K562 (cell line): Measurements from ENCODE around the gene HBEGF. TPM values are rescaled to one million over a fixed set of nuclear protein-coding genes. Genes with fewer than 3 reads are reported as not detected.
A peak's percentile ranks its signal among the peaks of the same experiment; 100 is the strongest.

Experiments used
- ATAC-seq: fragments of 200-7000 bp; cut with Tn5 transposase; 3 replicates; pipeline ENCODE4 v1.9.1; 2020; ENCODE audit warnings: moderate library complexity
- BruUV-seq: library from RNA; stranded (reverse); fragments of 400-500 nt; replicated peaks from 2 replicates; lab custom pipeline; 2021; lab: Mats Ljungman, UMichigan
- CTCF ChIA-PET: fragments of 300-600 bp; formaldehyde crosslinking; extraction: SDS; loops from one replicate; lab custom pipeline; 2021; ENCODE audit warnings: low intra/inter-chr PET ratio; lab: Yijun Ruan, JAX
- POLR2A ChIA-PET: fragments of 300-600, 350-650 bp; sonication (Branson Sonifier 250); formaldehyde crosslinking; extraction: SDS; loops from one replicate; lab custom pipeline; 2021; ENCODE audit warnings: antibody characterized with exemption, inconsistent platforms; lab: Yijun Ruan, JAX
- DNase-seq, 4 experiments: peaks; one replicate each; pipeline versions ENCODE4 v3.0.0 to v3.0.0-alpha.2; 2011 to 2018; ENCODE audit warnings: low spot score in 3 of 4, mixed read lengths in 3 of 4; ENCODE audit errors: extremely low read depth in 1 of 4
- FAIRE-seq: peaks from 2 replicates; lab custom pipeline; 2011; peaks lifted over from hg19 to GRCh38; lab: Jason Lieb, UNC
- H2AFZ ChIP-seq: 2 replicates; pipeline ENCODE4 v1.6.0; 2011; ENCODE audit warnings: low read depth, low read length, control low read depth, inconsistent platforms
- H3K27ac ChIP-seq: fragments of 200-600 bp; 3 replicates; pipeline ENCODE4 v1.8.0; 2011; ENCODE audit warnings: low read depth, mild to moderate bottlenecking, control low read depth, inconsistent platforms, low read length, moderate library complexity, mixed read lengths; ENCODE audit errors: extremely low read depth
- H3K27me3 ChIP-seq, 2 experiments: fragments of 300-600 bp in 1 of 2; 2 replicates in 1 of 2; 3 replicates in 1 of 2; pipeline versions ENCODE4 v1.6.0 to v1.8.0; 2011; ENCODE audit warnings: inconsistent platforms in 2 of 2, low read length in 2 of 2, mild to moderate bottlenecking in 1 of 2, mixed read lengths in 1 of 2, moderate library complexity in 1 of 2; ENCODE audit not compliant: control insufficient read depth in 2 of 2, insufficient read depth in 2 of 2
- H3K36me3 ChIP-seq: fragments of 300-600 bp; 3 replicates; pipeline ENCODE4 v1.8.0; 2011; ENCODE audit warnings: mild to moderate bottlenecking, low read length, inconsistent platforms; ENCODE audit not compliant: control insufficient read depth, insufficient read depth
- H3K4me1 ChIP-seq, 2 experiments: fragments of 200-600 bp in 1 of 2; replicated peaks in 1 of 2; 2 replicates in 1 of 2; 3 replicates in 1 of 2; pipeline versions ENCODE4 v1.5.1 to v1.8.0; 2011; ENCODE audit warnings: inconsistent platforms in 2 of 2, low read length in 2 of 2, mild to moderate bottlenecking in 1 of 2, mixed read lengths in 1 of 2, moderate library complexity in 1 of 2; ENCODE audit not compliant: control insufficient read depth in 2 of 2, insufficient read depth in 2 of 2
- H3K4me2 ChIP-seq: 2 replicates; pipeline ENCODE4 v1.6.1; 2011; ENCODE audit warnings: low read length, control low read depth, inconsistent platforms, mixed read lengths; ENCODE audit not compliant: insufficient read depth
- H3K4me3 ChIP-seq: fragments of 200-600 bp; sonication (generic), shearing (Covaris generic); 2 replicates; pipeline ENCODE4 v1.5.1; 2016; ENCODE audit warnings: control low read depth, inconsistent platforms
- H3K79me2 ChIP-seq: fragments of 200-600 bp; 3 replicates; pipeline ENCODE4 v1.8.0; 2011; ENCODE audit warnings: low read length, inconsistent platforms; ENCODE audit not compliant: control insufficient read depth, insufficient read depth
- H3K9ac ChIP-seq, 2 experiments: 2 replicates each; pipeline versions ENCODE4 v1.6.0 to v1.6.1; 2011; ENCODE audit warnings: low read depth in 2 of 2, low read length in 2 of 2, control low read depth in 1 of 2, inconsistent platforms in 1 of 2, mild to moderate bottlenecking in 1 of 2, mixed read lengths in 1 of 2; ENCODE audit not compliant: insufficient read depth in 1 of 2
- H3K9me1 ChIP-seq: one replicate; pipeline ENCODE4 v1.6.0; 2011; ENCODE audit warnings: inconsistent platforms, mild to moderate bottlenecking, low read length, moderate library complexity; ENCODE audit not compliant: control insufficient read depth, insufficient read depth
- H3K9me3 ChIP-seq: replicated peaks from 2 replicates; pipeline ENCODE4 v1.5.1; 2011; ENCODE audit warnings: low read depth, low read length, inconsistent platforms; ENCODE audit not compliant: control insufficient read depth, insufficient read depth
- H4K20me1 ChIP-seq: replicated peaks from 2 replicates; pipeline ENCODE4 v1.6.1; 2011; ENCODE audit warnings: low read length, inconsistent platforms, mixed read lengths; ENCODE audit not compliant: control insufficient read depth, insufficient read depth
- BRCA1 ChIP-seq, 2 experiments: fragments of 450-650 bp in 1 of 2; sonication (generic) in 1 of 2; formaldehyde crosslinking in 1 of 2; IDR thresholded peaks; 2 replicates each; pipeline versions ENCODE4 v1.5.0 to v1.6.1; 2017 to 2020; ENCODE audit warnings: mild to moderate bottlenecking in 1 of 2, missing genetic modification reagents in 1 of 2
- NCOA6 ChIP-seq: fragments of 450-650 bp; IDR thresholded peaks from 2 replicates; pipeline ENCODE4 v1.6.1; 2017; ENCODE audit warnings: mild to moderate bottlenecking
- RBFOX2 ChIP-seq: fragments of 200-400 bp; formaldehyde crosslinking; IDR thresholded peaks from 2 replicates; pipeline ENCODE4 v1.6.1; 2017; ENCODE audit warnings: low read depth, mild to moderate bottlenecking, low read length, moderate library complexity
- ZC3H8 ChIP-seq: fragments of 450-650 bp; IDR thresholded peaks from 2 replicates; pipeline ENCODE4 v1.6.1; 2017
- ZNF3 ChIP-seq: fragments of 250-450 bp; sonication (Bioruptor Pico); IDR thresholded peaks from 2 replicates; pipeline ENCODE4 v1.5.0; 2021; ENCODE audit warnings: mild to moderate bottlenecking, moderate library complexity
- ZNF586 ChIP-seq: fragments of 450-650 bp; formaldehyde crosslinking; conservative IDR thresholded peaks from 2 replicates; pipeline ENCODE4 v1.4.0; 2020; ENCODE audit warnings: mild to moderate bottlenecking, moderate library complexity
- WGBS: fragments of 100-300 bp; shearing (Covaris generic); methylation state at CpG from one replicate; pipeline ENCODE4 v1.1.6; 2016; ENCODE audit warnings: low coverage, mixed read lengths; ENCODE audit not compliant: insufficient coverage; ENCODE audit errors: missing lambda C conversion rate; 5-methylcytosine and 5-hydroxymethylcytosine counted together
- in situ Hi-C: fragments of 300-500 bp; cut with MboI; formaldehyde crosslinking; loops from 4 replicates; pipeline ENCODE4 v1.15.0; 2018; ENCODE audit warnings: inconsistent platforms, mixed read lengths
- intact Hi-C: fragments of 100-400 bp; cut with micrococcal nuclease; formaldehyde crosslinking; loops from 2 replicates; pipeline ENCODE4 v1.14.2; 2022
- polyA plus RNA-seq, 8 experiments: library from polyadenylated mRNA; depleted of rRNA in 4 of 8; stranded (reverse) in 5 of 8; unstranded in 3 of 8; fragments of >200 nt; fragmentation: Nextera tagmentation in 2 of 8; fragmentation: Illumina TruSeq in 1 of 8; extraction: Ambion mirVana in 2 of 8; extraction: Trizol in 1 of 8; gene quantifications; 2 replicates each; pipeline versions ENCODE4 v1.2.1 to v1.2.3, GENCODE V29; 2011 to 2014; ENCODE audit warnings: inconsistent platforms in 1 of 8, missing spikeins in 1 of 8
- total RNA-seq, 7 experiments: library from RNA; depleted of rRNA in 6 of 7; stranded (reverse); fragments of >200 nt in 6 of 7; fragmentation: Illumina TruSeq in 2 of 7; extraction: Trizol in 2 of 7; gene quantifications; 2 replicates each; pipeline versions ENCODE4 v1.2.1 to v1.2.3, GENCODE V29; 2011 to 2021; ENCODE audit warnings: low replicate concordance in 1 of 7
- TF ChIP-seq, protein P1 (sequence below): fragments of 450-650 bp; IDR thresholded peaks from 2 replicates; pipeline ENCODE4 v1.6.1; 2016; ENCODE audit warnings: mild to moderate bottlenecking, moderate library complexity

The HBEGF gene
- total and polyA plus RNA-seq, 9 of the 15 experiments (the other 6 are each of a cell fraction or from before 2014, with no cell fraction given): 0.11 to 1.1 (median 0.60) TPM

DNA sequence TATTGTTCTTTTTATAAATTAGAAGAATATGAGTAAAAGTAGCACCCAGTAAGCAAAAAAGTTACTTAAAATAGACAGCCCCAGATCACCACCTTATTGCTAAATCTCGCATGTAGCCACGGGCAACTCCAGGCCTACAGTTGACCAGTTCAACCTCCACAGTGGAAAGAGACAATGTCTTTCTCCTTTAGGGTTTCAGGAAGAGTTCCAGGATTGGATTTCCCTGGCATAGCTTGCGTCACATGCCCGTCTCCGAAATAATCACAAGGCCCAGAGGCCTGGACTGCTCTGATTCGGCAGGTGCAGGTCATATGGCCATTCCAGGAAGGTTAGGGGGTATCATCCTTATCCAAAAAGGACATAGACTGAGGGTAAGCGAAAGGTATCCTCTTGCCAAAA is 33.6 kb downstream of the HBEGF start:
- no peak overlapping the region for H3K4me3 ChIP-seq
- intact Hi-C loops (no loop called here), in situ Hi-C loops (no loop called here)
- FAIRE-seq (no peak), ATAC-seq (no peak), DNase-seq (no peak)
- BruUV-seq: no TSS peak
- H3K27me3 ChIP-seq: no peaks in the 10 kb centered on the region
- H3K9me1 ChIP-seq: no peaks in the 10 kb centered on the region
- no peak overlapping the region for H2AFZ ChIP-seq
- H3K4me1 ChIP-seq: peaks cover 0 to 26% of the 10 kb centered on the region in 2 experiments; a peak in 4 of 5 replicates
- ChIA-PET POLR2A (interaction anchor here (1.3 to 2.4 kb wide), 2 partner anchors 21 to 34 kb away, joined by 4 to 8 read pairs; partner anchors contain the start of gene HBEGF), CTCF (no interaction called here)
- H3K9me3 ChIP-seq: no peaks in the 10 kb centered on the region
- no peaks in the 10 kb centered on the region for H4K20me1 ChIP-seq
- no peaks in the 10 kb centered on the region for H3K36me3 ChIP-seq
- peak overlapping the region in 1 of 2 experiments; percentile 15; a peak in 1 of 4 replicates for H3K9ac ChIP-seq
- no peak overlapping the region for H3K4me2 ChIP-seq
- no peak overlapping the region for H3K27ac ChIP-seq
- no peak for TF ChIP-seq RBFOX2
- TF ChIP-seq NCOA6: no peak
- no peak for TF ChIP-seq ZNF586 (CRISPR knock-in tag)
- TF ChIP-seq ZNF3 (CRISPR knock-in tag): no peak
- no peak for TF ChIP-seq ZC3H8
- TF ChIP-seq, protein P1, sequence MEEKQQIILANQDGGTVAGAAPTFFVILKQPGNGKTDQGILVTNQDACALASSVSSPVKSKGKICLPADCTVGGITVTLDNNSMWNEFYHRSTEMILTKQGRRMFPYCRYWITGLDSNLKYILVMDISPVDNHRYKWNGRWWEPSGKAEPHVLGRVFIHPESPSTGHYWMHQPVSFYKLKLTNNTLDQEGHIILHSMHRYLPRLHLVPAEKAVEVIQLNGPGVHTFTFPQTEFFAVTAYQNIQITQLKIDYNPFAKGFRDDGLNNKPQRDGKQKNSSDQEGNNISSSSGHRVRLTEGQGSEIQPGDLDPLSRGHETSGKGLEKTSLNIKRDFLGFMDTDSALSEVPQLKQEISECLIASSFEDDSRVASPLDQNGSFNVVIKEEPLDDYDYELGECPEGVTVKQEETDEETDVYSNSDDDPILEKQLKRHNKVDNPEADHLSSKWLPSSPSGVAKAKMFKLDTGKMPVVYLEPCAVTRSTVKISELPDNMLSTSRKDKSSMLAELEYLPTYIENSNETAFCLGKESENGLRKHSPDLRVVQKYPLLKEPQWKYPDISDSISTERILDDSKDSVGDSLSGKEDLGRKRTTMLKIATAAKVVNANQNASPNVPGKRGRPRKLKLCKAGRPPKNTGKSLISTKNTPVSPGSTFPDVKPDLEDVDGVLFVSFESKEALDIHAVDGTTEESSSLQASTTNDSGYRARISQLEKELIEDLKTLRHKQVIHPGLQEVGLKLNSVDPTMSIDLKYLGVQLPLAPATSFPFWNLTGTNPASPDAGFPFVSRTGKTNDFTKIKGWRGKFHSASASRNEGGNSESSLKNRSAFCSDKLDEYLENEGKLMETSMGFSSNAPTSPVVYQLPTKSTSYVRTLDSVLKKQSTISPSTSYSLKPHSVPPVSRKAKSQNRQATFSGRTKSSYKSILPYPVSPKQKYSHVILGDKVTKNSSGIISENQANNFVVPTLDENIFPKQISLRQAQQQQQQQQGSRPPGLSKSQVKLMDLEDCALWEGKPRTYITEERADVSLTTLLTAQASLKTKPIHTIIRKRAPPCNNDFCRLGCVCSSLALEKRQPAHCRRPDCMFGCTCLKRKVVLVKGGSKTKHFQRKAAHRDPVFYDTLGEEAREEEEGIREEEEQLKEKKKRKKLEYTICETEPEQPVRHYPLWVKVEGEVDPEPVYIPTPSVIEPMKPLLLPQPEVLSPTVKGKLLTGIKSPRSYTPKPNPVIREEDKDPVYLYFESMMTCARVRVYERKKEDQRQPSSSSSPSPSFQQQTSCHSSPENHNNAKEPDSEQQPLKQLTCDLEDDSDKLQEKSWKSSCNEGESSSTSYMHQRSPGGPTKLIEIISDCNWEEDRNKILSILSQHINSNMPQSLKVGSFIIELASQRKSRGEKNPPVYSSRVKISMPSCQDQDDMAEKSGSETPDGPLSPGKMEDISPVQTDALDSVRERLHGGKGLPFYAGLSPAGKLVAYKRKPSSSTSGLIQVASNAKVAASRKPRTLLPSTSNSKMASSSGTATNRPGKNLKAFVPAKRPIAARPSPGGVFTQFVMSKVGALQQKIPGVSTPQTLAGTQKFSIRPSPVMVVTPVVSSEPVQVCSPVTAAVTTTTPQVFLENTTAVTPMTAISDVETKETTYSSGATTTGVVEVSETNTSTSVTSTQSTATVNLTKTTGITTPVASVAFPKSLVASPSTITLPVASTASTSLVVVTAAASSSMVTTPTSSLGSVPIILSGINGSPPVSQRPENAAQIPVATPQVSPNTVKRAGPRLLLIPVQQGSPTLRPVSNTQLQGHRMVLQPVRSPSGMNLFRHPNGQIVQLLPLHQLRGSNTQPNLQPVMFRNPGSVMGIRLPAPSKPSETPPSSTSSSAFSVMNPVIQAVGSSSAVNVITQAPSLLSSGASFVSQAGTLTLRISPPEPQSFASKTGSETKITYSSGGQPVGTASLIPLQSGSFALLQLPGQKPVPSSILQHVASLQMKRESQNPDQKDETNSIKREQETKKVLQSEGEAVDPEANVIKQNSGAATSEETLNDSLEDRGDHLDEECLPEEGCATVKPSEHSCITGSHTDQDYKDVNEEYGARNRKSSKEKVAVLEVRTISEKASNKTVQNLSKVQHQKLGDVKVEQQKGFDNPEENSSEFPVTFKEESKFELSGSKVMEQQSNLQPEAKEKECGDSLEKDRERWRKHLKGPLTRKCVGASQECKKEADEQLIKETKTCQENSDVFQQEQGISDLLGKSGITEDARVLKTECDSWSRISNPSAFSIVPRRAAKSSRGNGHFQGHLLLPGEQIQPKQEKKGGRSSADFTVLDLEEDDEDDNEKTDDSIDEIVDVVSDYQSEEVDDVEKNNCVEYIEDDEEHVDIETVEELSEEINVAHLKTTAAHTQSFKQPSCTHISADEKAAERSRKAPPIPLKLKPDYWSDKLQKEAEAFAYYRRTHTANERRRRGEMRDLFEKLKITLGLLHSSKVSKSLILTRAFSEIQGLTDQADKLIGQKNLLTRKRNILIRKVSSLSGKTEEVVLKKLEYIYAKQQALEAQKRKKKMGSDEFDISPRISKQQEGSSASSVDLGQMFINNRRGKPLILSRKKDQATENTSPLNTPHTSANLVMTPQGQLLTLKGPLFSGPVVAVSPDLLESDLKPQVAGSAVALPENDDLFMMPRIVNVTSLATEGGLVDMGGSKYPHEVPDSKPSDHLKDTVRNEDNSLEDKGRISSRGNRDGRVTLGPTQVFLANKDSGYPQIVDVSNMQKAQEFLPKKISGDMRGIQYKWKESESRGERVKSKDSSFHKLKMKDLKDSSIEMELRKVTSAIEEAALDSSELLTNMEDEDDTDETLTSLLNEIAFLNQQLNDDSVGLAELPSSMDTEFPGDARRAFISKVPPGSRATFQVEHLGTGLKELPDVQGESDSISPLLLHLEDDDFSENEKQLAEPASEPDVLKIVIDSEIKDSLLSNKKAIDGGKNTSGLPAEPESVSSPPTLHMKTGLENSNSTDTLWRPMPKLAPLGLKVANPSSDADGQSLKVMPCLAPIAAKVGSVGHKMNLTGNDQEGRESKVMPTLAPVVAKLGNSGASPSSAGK: no peak
- TF ChIP-seq BRCA1 (IDR thresholded peaks at IDR 0.05): no peak
- no peak for TF ChIP-seq BRCA1 (CRISPR knock-in tag; IDR thresholded peaks at IDR 0.05)
- TF ChIP-seq, all 486 proteins: peak for 0
- no peaks in the 10 kb centered on the region for H3K79me2 ChIP-seq
- 79% methylated on average over 7 of the region's 7 CpGs for WGBS
